Astrocyte (in vitro differentiated cells and primary cell): ENCODE data around the gene DCP1B. TPM values are rescaled to one million over a fixed set of nuclear protein-coding genes. Genes with fewer than 3 reads are reported as not detected.

Experiments
- DNase-seq: peaks from one replicate; pipeline ENCODE4 v3.0.0-alpha.2; 2010; ENCODE audit warnings: low read depth
- FAIRE-seq: peaks from 2 replicates; lab custom pipeline; 2011; peaks lifted over from hg19 to GRCh38; lab: Jason Lieb, UNC
- H2AFZ ChIP-seq: 2 replicates; pipeline ENCODE4 v1.6.0; 2012; ENCODE audit warnings: low read depth, low read length, inconsistent platforms
- H3K27ac ChIP-seq: 2 replicates; pipeline ENCODE4 v1.5.1; 2011; ENCODE audit warnings: low read depth, low read length, inconsistent platforms
- H3K27me3 ChIP-seq: 2 replicates; pipeline ENCODE4 v1.6.0; 2011; ENCODE audit warnings: low read length, inconsistent platforms; ENCODE audit not compliant: insufficient read depth
- H3K36me3 ChIP-seq: 2 replicates; pipeline ENCODE4 v1.5.1; 2011; ENCODE audit warnings: low read length, inconsistent platforms; ENCODE audit not compliant: insufficient read depth
- H3K4me1 ChIP-seq: 2 replicates; pipeline ENCODE4 v1.5.1; 2011; ENCODE audit warnings: low read length, inconsistent platforms; ENCODE audit not compliant: insufficient read depth
- H3K4me2 ChIP-seq: 2 replicates; pipeline ENCODE4 v1.6.0; 2012; ENCODE audit warnings: low read length, inconsistent platforms
- H3K4me3 ChIP-seq: 2 replicates; pipeline ENCODE4 v1.5.1; 2011; ENCODE audit warnings: low read depth, mild to moderate bottlenecking, low read length, inconsistent platforms; ENCODE audit not compliant: insufficient read depth
- H3K79me2 ChIP-seq: 2 replicates; pipeline ENCODE4 v1.6.0; 2012; ENCODE audit warnings: mild to moderate bottlenecking, low read length, inconsistent platforms; ENCODE audit not compliant: insufficient read depth
- H3K9ac ChIP-seq: 2 replicates; pipeline ENCODE4 v1.6.0; 2012; ENCODE audit warnings: mild to moderate bottlenecking, low read length, inconsistent platforms
- H3K9me3 ChIP-seq: 2 replicates; pipeline ENCODE4 v1.5.1; 2012; ENCODE audit warnings: low read depth, mild to moderate bottlenecking, low read length, inconsistent platforms; ENCODE audit not compliant: insufficient read depth
- H4K20me1 ChIP-seq: 2 replicates; pipeline ENCODE4 v1.6.0; 2012; ENCODE audit warnings: low read length, inconsistent platforms; ENCODE audit not compliant: insufficient read depth
- H3K27ac Mint-ChIP-seq: one replicate; pipeline ENCODE4 v1.8.0; 2021; ENCODE audit warnings: mild to moderate bottlenecking, mixed read lengths; ENCODE audit not compliant: unreplicated experiment
- H3K27me3 Mint-ChIP-seq: one replicate; pipeline ENCODE4 v1.8.0; 2021; ENCODE audit warnings: low read depth, mixed read lengths; ENCODE audit not compliant: unreplicated experiment
- H3K36me3 Mint-ChIP-seq: one replicate; pipeline ENCODE4 v1.8.0; 2021; ENCODE audit warnings: low read depth, mixed read lengths; ENCODE audit not compliant: unreplicated experiment
- H3K4me1 Mint-ChIP-seq: one replicate; pipeline ENCODE4 v1.8.0; 2021; ENCODE audit warnings: low read depth, mixed read lengths; ENCODE audit not compliant: unreplicated experiment
- H3K4me3 Mint-ChIP-seq: one replicate; pipeline ENCODE4 v1.8.0; 2021; ENCODE audit warnings: mild to moderate bottlenecking, moderate library complexity, mixed read lengths; ENCODE audit not compliant: unreplicated experiment
- H3K9me3 Mint-ChIP-seq: one replicate; pipeline ENCODE4 v1.8.0; 2021; ENCODE audit warnings: mild to moderate bottlenecking, mixed read lengths; ENCODE audit not compliant: unreplicated experiment
- EZH2 ChIP-seq: IDR thresholded peaks from 2 replicates; pipeline ENCODE4 v1.6.1; 2012; ENCODE audit warnings: mild to moderate bottlenecking, low read length, inconsistent platforms; ENCODE audit not compliant: insufficient read depth
- total RNA-seq: library from RNA; stranded (reverse); gene quantifications from 2 replicates; pipeline ENCODE4 v1.2.1, GENCODE V29; 2021
- TF ChIP-seq, protein P1 (sequence below): IDR thresholded peaks from 2 replicates; pipeline ENCODE4 v1.5.1; 2011; ENCODE audit warnings: low read depth, mild to moderate bottlenecking, inconsistent platforms, low read length, moderate library complexity; ENCODE audit not compliant: insufficient read depth

The DCP1B gene
- total RNA-seq, 1 donor from 2014 or later, result 13.1 TPM

DNA sequence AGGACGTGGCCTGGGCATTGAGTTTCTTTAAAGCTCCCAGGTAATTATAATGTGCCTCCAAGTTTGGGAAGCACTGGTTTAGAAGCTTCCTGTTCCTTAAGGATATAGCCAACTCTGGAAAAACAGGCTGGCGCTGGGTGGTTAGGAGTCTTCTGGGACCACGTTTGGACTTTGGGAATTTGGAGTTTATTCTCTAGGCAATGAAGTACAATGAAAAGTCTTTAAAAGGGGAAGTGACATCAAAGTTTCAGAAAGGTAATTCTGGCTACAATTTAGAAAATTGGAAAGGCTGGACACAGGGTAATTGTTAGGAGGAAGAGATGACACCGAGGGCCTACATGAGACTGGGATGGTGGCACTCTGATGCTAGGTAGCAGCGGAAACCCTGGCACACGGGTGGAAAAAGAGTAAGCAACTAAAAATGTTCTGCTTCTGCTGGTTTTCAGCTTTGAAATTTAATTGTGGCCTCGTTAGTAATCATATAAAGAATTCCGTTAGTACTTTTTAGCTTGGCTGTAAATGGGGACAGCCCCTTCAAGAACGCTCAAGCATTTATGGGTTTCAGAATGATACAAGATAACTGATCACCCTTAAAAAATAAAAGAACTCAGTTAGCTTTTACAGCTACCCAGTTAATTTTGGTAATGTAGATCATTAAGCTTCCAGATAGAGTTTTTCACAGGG lies 12.7 kb upstream of the DCP1B start:
- H3K4me3 Mint-ChIP-seq, result no peak overlapping the region
- no peak overlapping the region for H3K9ac ChIP-seq

DNA sequence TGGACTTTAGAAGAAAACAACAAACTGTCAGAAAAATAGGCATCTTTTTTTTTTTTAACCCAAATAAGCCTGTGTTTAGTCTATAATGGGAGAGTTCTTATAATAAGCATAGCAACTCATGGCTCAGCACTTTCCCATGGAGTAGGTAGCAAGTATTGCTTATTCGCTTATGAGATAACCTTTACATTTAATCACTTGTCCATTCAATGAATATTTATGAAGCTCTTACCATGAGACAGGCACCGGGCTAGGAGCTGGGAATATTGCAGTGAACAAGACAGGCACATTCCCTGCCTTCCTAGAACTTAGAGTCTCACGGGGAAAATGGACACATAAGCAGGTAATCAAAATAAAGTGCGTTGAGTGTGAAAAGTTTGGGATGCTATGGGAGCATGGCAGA lies 10.0 kb upstream of the DCP1B start:
- no peak overlapping the region for H3K4me3 ChIP-seq

More for the DNA sequence above, 12.7 kb upstream of the DCP1B start:
- Histone ChIP-seq H3K79me2 (no peaks in the 10 kb centered on the region), H2AFZ (no peak overlapping the region), H3K9me3 (no peaks in the 10 kb centered on the region), H3K4me3 (no peak overlapping the region), H3K4me1 (no peaks in the 10 kb centered on the region), H3K36me3 (no peaks in the 10 kb centered on the region), H3K27me3 (peaks cover 15% of the 10 kb centered on the region), H3K4me2 (no peak overlapping the region), H3K27ac (no peak overlapping the region), H4K20me1 (no peaks in the 10 kb centered on the region)
- DNase-seq (no peak), FAIRE-seq (no peak)
- Mint-ChIP-seq H3K27ac (no peak overlapping the region), H3K27me3 (peaks cover 2% of the 10 kb centered on the region), H3K9me3 (no peaks in the 10 kb centered on the region), H3K4me1 (no peaks in the 10 kb centered on the region), H3K36me3 (no peaks in the 10 kb centered on the region)
- TF ChIP-seq EZH2, result no peak
- TF ChIP-seq, protein P1, sequence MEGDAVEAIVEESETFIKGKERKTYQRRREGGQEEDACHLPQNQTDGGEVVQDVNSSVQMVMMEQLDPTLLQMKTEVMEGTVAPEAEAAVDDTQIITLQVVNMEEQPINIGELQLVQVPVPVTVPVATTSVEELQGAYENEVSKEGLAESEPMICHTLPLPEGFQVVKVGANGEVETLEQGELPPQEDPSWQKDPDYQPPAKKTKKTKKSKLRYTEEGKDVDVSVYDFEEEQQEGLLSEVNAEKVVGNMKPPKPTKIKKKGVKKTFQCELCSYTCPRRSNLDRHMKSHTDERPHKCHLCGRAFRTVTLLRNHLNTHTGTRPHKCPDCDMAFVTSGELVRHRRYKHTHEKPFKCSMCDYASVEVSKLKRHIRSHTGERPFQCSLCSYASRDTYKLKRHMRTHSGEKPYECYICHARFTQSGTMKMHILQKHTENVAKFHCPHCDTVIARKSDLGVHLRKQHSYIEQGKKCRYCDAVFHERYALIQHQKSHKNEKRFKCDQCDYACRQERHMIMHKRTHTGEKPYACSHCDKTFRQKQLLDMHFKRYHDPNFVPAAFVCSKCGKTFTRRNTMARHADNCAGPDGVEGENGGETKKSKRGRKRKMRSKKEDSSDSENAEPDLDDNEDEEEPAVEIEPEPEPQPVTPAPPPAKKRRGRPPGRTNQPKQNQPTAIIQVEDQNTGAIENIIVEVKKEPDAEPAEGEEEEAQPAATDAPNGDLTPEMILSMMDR, result no peak

More for the DNA sequence above, 10.0 kb upstream of the DCP1B start:
- Histone ChIP-seq H4K20me1 (no peaks in the 10 kb centered on the region), H3K36me3 (no peaks in the 10 kb centered on the region), H3K9me3 (no peaks in the 10 kb centered on the region), H3K4me1 (no peaks in the 10 kb centered on the region), H2AFZ (no peak overlapping the region), H3K27me3 (no peaks in the 10 kb centered on the region), H3K4me2 (no peak overlapping the region), H3K9ac (no peak overlapping the region), H3K27ac (no peak overlapping the region), H3K79me2 (no peaks in the 10 kb centered on the region)
- Mint-ChIP-seq H3K27me3 (no peaks in the 10 kb centered on the region), H3K27ac (no peak overlapping the region), H3K9me3 (no peaks in the 10 kb centered on the region), H3K36me3 (no peaks in the 10 kb centered on the region), H3K4me1 (no peaks in the 10 kb centered on the region), H3K4me3 (no peak overlapping the region)
- TF ChIP-seq EZH2, result no peak
- TF ChIP-seq, protein P1, result no peak
- DNase-seq, result no peak
- FAIRE-seq, result no peak
